SIG-M5 treated with dmso at 0.1 percent for 504 hours (cell line): Measurements from ENCODE around the gene TMBIM4.
A peak's percentile ranks its signal among the peaks of the same experiment; 100 is the strongest.
"Not testable (repeated sequence)": the region's sequence is repeated elsewhere in the genome, so short reads cannot be mapped to it uniquely, and the experiment has no call there.

Source experiments
- DNase-seq: peaks from one replicate; lab custom pipeline; 2025; ENCODE audit not compliant: unreplicated experiment; lab: John Stamatoyannopoulos, UW

Gene TMBIM4

GRCh38 chr12:66187036-66187435, 17.2 kb upstream of the TMBIM4 start:
- DNase-seq, result no peak

GRCh38 chr12:66184822-66185221, 15.0 kb upstream of the TMBIM4 start:
- DNase-seq, result not testable (repeated sequence)

- no peak for DNase-seq
Observed at GRCh38 chr12:66182956-66183355, 13.2 kb upstream of the TMBIM4 start.

GRCh38 chr12:66176105-66176900, 6.5 kb upstream of the TMBIM4 start:
- no peak for DNase-seq

GRCh38 chr12:66174391-66175325, 4.9 kb upstream of the TMBIM4 start:
- not testable (repeated sequence) for DNase-seq

GRCh38 chr12:66170606-66171005, 810 bp upstream of the TMBIM4 start:
- DNase-seq, result no peak

GRCh38 chr12:66168410-66168809, 1.4 kb downstream of the TMBIM4 start:
- DNase-seq, result peak; percentile 42

- no peak for DNase-seq
Observed at GRCh38 chr12:66166561-66166960, 3.2 kb downstream of the TMBIM4 start.

- no peak for DNase-seq
Observed at GRCh38 chr12:66165141-66165540, 4.7 kb downstream of the TMBIM4 start.

GRCh38 chr12:66164349-66164821, 5.4 kb downstream of the TMBIM4 start:
- DNase-seq, result no peak

- DNase-seq, result no peak
Observed at GRCh38 chr12:66163289-66163688, 6.5 kb downstream of the TMBIM4 start.

- no peak for DNase-seq
Observed at GRCh38 chr12:66162701-66163100, 7.1 kb downstream of the TMBIM4 start.

- no peak for DNase-seq
Observed at GRCh38 chr12:66160704-66161103, 9.1 kb downstream of the TMBIM4 start.

- DNase-seq, result no peak
Observed at GRCh38 chr12:66159123-66159522, 10.7 kb downstream of the TMBIM4 start.

- DNase-seq, result no peak
Observed at GRCh38 chr12:66156654-66157053, 13.1 kb downstream of the TMBIM4 start.

GRCh38 chr12:66154776-66155175, 15.0 kb downstream of the TMBIM4 start:
- DNase-seq, result no peak

GRCh38 chr12:66152732-66153131, 17.1 kb downstream of the TMBIM4 start:
- no peak for DNase-seq

GRCh38 chr12:66149702-66150398, 19.9 kb downstream of the TMBIM4 start:
- DNase-seq, result peak; percentile 93

GRCh38 chr12:66144791-66145754, 24.7 kb downstream of the TMBIM4 start:
- peak; percentile 97 for DNase-seq

GRCh38 chr12:66143868-66144267, 25.9 kb downstream of the TMBIM4 start:
- no peak for DNase-seq
